DND-41 (cell line): ENCODE results near the gene CEP295NL.

Source experiments
- ATAC-seq: fragments of 200-7000 bp; cut with Tn5 transposase; 3 replicates; pipeline ENCODE4 v1.9.1; 2021; ENCODE audit warnings: low read depth; ENCODE audit not compliant: insufficient read depth
- DNase-seq: peaks from one replicate; pipeline ENCODE4 v3.0.0-alpha.2; 2020
- H2AFZ ChIP-seq: 2 replicates; pipeline ENCODE4 v1.6.0; 2012; ENCODE audit warnings: low read depth, low read length
- H3K27ac ChIP-seq: 2 replicates; pipeline ENCODE4 v1.5.1; 2012; ENCODE audit warnings: low read length, inconsistent platforms
- H3K27me3 ChIP-seq: fragments of 200-600 bp; sonication (generic); 2 replicates; pipeline ENCODE4 v1.6.0; 2012; ENCODE audit warnings: low read length, mild to moderate bottlenecking, inconsistent platforms; ENCODE audit not compliant: insufficient read depth, poor library complexity
- H3K36me3 ChIP-seq: 2 replicates; pipeline ENCODE4 v1.5.1; 2012; ENCODE audit warnings: low read length, inconsistent platforms; ENCODE audit not compliant: insufficient read depth
- H3K4me1 ChIP-seq: 2 replicates; pipeline ENCODE4 v1.5.1; 2012; ENCODE audit warnings: mild to moderate bottlenecking, low read length; ENCODE audit not compliant: insufficient read depth
- H3K4me2 ChIP-seq: 2 replicates; pipeline ENCODE4 v1.6.0; 2012; ENCODE audit warnings: mild to moderate bottlenecking, moderate library complexity, low read length, inconsistent platforms; ENCODE audit not compliant: insufficient read depth
- H3K4me3 ChIP-seq, 2 experiments: fragments of 200-600 bp in 1 of 2; shearing (Covaris generic) in 1 of 2; 2 replicates each; pipeline ENCODE4 v1.5.1; 2012 to 2016; ENCODE audit warnings: inconsistent platforms in 2 of 2, low read length in 2 of 2, mild to moderate bottlenecking in 2 of 2, low read depth in 1 of 2, moderate library complexity in 1 of 2
- H3K79me2 ChIP-seq: 2 replicates; pipeline ENCODE4 v1.6.0; 2012; ENCODE audit warnings: low read length, inconsistent platforms; ENCODE audit not compliant: insufficient read depth
- H3K9ac ChIP-seq: 2 replicates; pipeline ENCODE4 v1.6.0; 2012; ENCODE audit warnings: low read depth, mild to moderate bottlenecking, inconsistent platforms, low read length, moderate library complexity
- H3K9me3 ChIP-seq: 2 replicates; pipeline ENCODE4 v1.5.1; 2012; ENCODE audit warnings: low read length, moderate library complexity, mild to moderate bottlenecking, inconsistent platforms; ENCODE audit not compliant: insufficient read depth, severe bottlenecking
- H4K20me1 ChIP-seq: 2 replicates; pipeline ENCODE4 v1.6.0; 2012; ENCODE audit warnings: low read length; ENCODE audit not compliant: insufficient read depth
- EZH2 ChIP-seq: IDR thresholded peaks from 3 replicates; pipeline ENCODE4 v1.6.1; 2012; ENCODE audit warnings: borderline replicate concordance, low read depth, mild to moderate bottlenecking, moderate library complexity, low read length, inconsistent platforms; ENCODE audit not compliant: severe bottlenecking
- TF ChIP-seq, protein P1 (sequence below): IDR thresholded peaks from 2 replicates; pipeline ENCODE4 v1.5.1; 2012; ENCODE audit warnings: borderline replicate concordance, low read length, moderate library complexity, mild to moderate bottlenecking; ENCODE audit not compliant: poor library complexity, severe bottlenecking; ENCODE audit errors: extremely low read depth

Gene CEP295NL

DNA sequence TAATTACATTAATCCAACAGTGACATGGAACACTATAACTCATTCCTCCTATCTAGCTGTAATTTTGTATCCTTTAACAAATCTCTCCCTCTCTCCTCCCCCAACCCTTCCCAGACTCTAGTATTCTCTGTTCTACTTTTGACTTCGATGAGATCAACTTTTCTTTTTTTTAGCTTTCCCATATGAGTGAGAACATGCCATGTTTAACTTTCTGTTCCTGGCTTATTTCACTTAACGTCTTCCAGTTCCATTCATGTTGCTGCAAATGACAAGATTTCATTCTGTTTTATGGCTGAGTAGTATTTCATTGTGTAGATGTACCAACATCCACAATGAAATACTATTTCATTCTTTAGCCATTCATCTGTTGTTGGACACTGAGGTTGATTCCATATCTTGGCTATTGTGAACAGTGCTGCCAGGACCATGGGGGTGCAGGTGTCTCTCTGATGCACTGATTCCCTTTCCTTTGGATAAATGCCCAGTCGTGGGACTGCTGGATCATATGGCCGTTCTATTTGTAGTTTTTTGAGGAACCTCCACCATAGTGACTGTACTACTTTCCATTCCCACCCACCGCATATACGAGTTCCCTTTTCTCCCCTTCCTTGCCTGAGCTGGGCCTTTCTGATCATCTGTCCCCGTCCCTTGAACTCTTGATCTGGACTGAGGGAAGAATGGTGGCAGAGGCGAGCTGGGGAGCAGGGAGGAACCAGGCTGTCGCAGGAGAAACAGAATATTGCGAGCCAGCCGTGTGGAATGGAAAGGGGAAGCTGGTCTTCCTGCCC lies 7.7 kb upstream of the CEP295NL start:
- no peaks in the 10 kb centered on the region for H3K79me2 ChIP-seq
- no peak overlapping the region for H3K27ac ChIP-seq
- DNase-seq: no peak

GRCh38 chr17:78908426-78908825 lies 5.4 kb upstream of the CEP295NL start:
- Histone ChIP-seq H4K20me1 (0 out of 2 replicates have a peak, but pooled peaks cover 4% of the 10 kb centered on the region), H3K27me3 (no peaks in the 10 kb centered on the region)
- TF ChIP-seq EZH2: no peak
- TF ChIP-seq, protein P1, sequence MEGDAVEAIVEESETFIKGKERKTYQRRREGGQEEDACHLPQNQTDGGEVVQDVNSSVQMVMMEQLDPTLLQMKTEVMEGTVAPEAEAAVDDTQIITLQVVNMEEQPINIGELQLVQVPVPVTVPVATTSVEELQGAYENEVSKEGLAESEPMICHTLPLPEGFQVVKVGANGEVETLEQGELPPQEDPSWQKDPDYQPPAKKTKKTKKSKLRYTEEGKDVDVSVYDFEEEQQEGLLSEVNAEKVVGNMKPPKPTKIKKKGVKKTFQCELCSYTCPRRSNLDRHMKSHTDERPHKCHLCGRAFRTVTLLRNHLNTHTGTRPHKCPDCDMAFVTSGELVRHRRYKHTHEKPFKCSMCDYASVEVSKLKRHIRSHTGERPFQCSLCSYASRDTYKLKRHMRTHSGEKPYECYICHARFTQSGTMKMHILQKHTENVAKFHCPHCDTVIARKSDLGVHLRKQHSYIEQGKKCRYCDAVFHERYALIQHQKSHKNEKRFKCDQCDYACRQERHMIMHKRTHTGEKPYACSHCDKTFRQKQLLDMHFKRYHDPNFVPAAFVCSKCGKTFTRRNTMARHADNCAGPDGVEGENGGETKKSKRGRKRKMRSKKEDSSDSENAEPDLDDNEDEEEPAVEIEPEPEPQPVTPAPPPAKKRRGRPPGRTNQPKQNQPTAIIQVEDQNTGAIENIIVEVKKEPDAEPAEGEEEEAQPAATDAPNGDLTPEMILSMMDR: no peak

More for the DNA sequence above, 7.7 kb upstream of the CEP295NL start:
- H4K20me1 ChIP-seq: 0 out of 2 replicates have a peak, but pooled peaks cover 4% of the 10 kb centered on the region
- TF ChIP-seq, protein P1: no peak
- no peak for TF ChIP-seq EZH2
- H2AFZ ChIP-seq: no peak overlapping the region
- H3K9me3 ChIP-seq: no peaks in the 10 kb centered on the region
- H3K4me3 ChIP-seq: no peak overlapping the region
- H3K4me1 ChIP-seq: no peaks in the 10 kb centered on the region
- H3K36me3 ChIP-seq: no peaks in the 10 kb centered on the region
- ATAC-seq: no peak
- no peaks in the 10 kb centered on the region for H3K27me3 ChIP-seq
- H3K9ac ChIP-seq: no peak overlapping the region
- H3K4me2 ChIP-seq: no peak overlapping the region

GRCh38 chr17:78905541-78905940 lies 2.5 kb upstream of the CEP295NL start:
- no peak overlapping the region for H2AFZ ChIP-seq
- H4K20me1 ChIP-seq: 0 out of 2 replicates have a peak, but pooled peaks cover 4% of the 10 kb centered on the region

More at GRCh38 chr17:78908426-78908825, 5.4 kb upstream of the CEP295NL start:
- Histone ChIP-seq H3K27ac (no peak overlapping the region), H3K4me2 (no peak overlapping the region), H3K79me2 (no peaks in the 10 kb centered on the region), H3K4me3 (no peak overlapping the region), H3K36me3 (no peaks in the 10 kb centered on the region), H3K9me3 (no peaks in the 10 kb centered on the region), H3K4me1 (no peaks in the 10 kb centered on the region), H3K9ac (no peak overlapping the region), H2AFZ (no peak overlapping the region)
- no peak for ATAC-seq
- no peak for DNase-seq

More at GRCh38 chr17:78905541-78905940, 2.5 kb upstream of the CEP295NL start:
- H3K9ac ChIP-seq: no peak overlapping the region
- H3K27me3 ChIP-seq: no peaks in the 10 kb centered on the region
- H3K27ac ChIP-seq: no peak overlapping the region
- no peaks in the 10 kb centered on the region for H3K36me3 ChIP-seq
- H3K4me3 ChIP-seq: no peak overlapping the region
- no peaks in the 10 kb centered on the region for H3K79me2 ChIP-seq
- no peak for ATAC-seq
- no peak overlapping the region for H3K4me2 ChIP-seq
- no peak for TF ChIP-seq EZH2
- TF ChIP-seq, protein P1: no peak
- no peaks in the 10 kb centered on the region for H3K9me3 ChIP-seq
- no peaks in the 10 kb centered on the region for H3K4me1 ChIP-seq
- DNase-seq: no peak
